PC-3 (cell line): ENCODE data around the gene PAX5. TPM values are rescaled to one million over a fixed set of nuclear protein-coding genes. Genes with fewer than 3 reads are reported as not detected.

ENCODE experiments used
- ATAC-seq: fragments of 200-7000 bp; cut with Tn5 transposase; 2 replicates; pipeline ENCODE4 v1.9.1; 2020; ENCODE audit warnings: mild to moderate bottlenecking, moderate library complexity
- BruUV-seq: library from RNA; stranded (reverse); fragments of 400-500 nt; replicated peaks from 2 replicates; lab custom pipeline; 2021; lab: Mats Ljungman, UMichigan
- CTCF ChIA-PET: fragments of 300-600 bp; sonication (Branson Sonifier 250); formaldehyde crosslinking; loops from one replicate; lab custom pipeline; 2022; ENCODE audit warnings: antibody characterized with exemption; lab: Charles Lee
- POLR2A ChIA-PET: fragments of 300-600 bp; sonication (Branson Sonifier 250); formaldehyde crosslinking; loops from one replicate; lab custom pipeline; 2022; ENCODE audit warnings: antibody characterized with exemption; ENCODE audit not compliant: unreplicated experiment; lab: Charles Lee
- DNase-seq: peaks from one replicate; pipeline ENCODE4 v3.0.0-alpha.2; 2015
- H2AFZ ChIP-seq: fragments of 300-600 bp; sonication (generic); 2 replicates; pipeline ENCODE4 v1.6.0; 2016; ENCODE audit warnings: antibody characterized with exemption, low read length
- H3F3A ChIP-seq: fragments of 300-600 bp; sonication (generic); one replicate; pipeline ENCODE4 v1.6.0; 2017; ENCODE audit warnings: antibody characterized with exemption, low read length, control low read depth, mild to moderate bottlenecking; ENCODE audit not compliant: unreplicated experiment
- H3K27ac ChIP-seq: fragments of 300-600 bp; sonication (generic); 2 replicates; pipeline ENCODE4 v1.5.1; 2016; ENCODE audit warnings: mild to moderate bottlenecking, low read length
- H3K27me3 ChIP-seq: fragments of 300-600 bp; sonication (generic); 2 replicates; pipeline ENCODE4 v1.6.1; 2016; ENCODE audit warnings: low read length, mixed read lengths
- H3K36me3 ChIP-seq: fragments of 300-600 bp; sonication (generic); 2 replicates; pipeline ENCODE4 v1.6.1; 2016; ENCODE audit warnings: low read depth, mixed run types, low read length, mixed read lengths
- H3K4me1 ChIP-seq: fragments of 300-600 bp; sonication (generic); 2 replicates; pipeline ENCODE4 v1.5.1; 2016; ENCODE audit warnings: low read length; ENCODE audit not compliant: insufficient read depth
- H3K4me2 ChIP-seq: fragments of 300-600 bp; sonication (generic); 2 replicates; pipeline ENCODE4 v1.6.0; 2016; ENCODE audit warnings: low read length
- H3K4me3 ChIP-seq: fragments of 300-600 bp; sonication (generic); 2 replicates; pipeline ENCODE4 v1.5.1; 2016; ENCODE audit warnings: mild to moderate bottlenecking, low read length, mixed read lengths
- H3K79me2 ChIP-seq: fragments of 300-600 bp; sonication (generic); 2 replicates; pipeline ENCODE4 v1.6.1; 2017; ENCODE audit warnings: low read length, mixed read lengths
- H3K9ac ChIP-seq: fragments of 300-600 bp; sonication (generic); 2 replicates; pipeline ENCODE4 v1.6.0; 2016; ENCODE audit warnings: mild to moderate bottlenecking, low read length
- H3K9me2 ChIP-seq: fragments of 300-600 bp; sonication (generic); replicated peaks from 2 replicates; pipeline ENCODE4 v1.6.1; 2016; ENCODE audit warnings: mixed run types, low read length, mixed read lengths
- H3K9me3 ChIP-seq: fragments of 300-600 bp; sonication (generic); 2 replicates; pipeline ENCODE4 v1.6.1; 2016; ENCODE audit warnings: low read length, mixed read lengths
- H4K20me1 ChIP-seq: fragments of 300-600 bp; sonication (generic); 2 replicates; pipeline ENCODE4 v1.6.1; 2016; ENCODE audit warnings: low read length, mixed read lengths
- EZH2 ChIP-seq: fragments of 300-600 bp; sonication (generic); IDR thresholded peaks from one replicate; pipeline ENCODE4 v1.6.1; 2017; ENCODE audit warnings: antibody characterized with exemption, mild to moderate bottlenecking, low read length; ENCODE audit not compliant: unreplicated experiment
- EZH2phosphoT487 ChIP-seq: fragments of 300-600 bp; sonication (generic); IDR thresholded peaks from 2 replicates; pipeline ENCODE4 v1.6.1; 2018; ENCODE audit warnings: mild to moderate bottlenecking, antibody characterized with exemption, low read length, borderline replicate concordance
- intact Hi-C: fragments of 100-400 bp; cut with micrococcal nuclease; formaldehyde crosslinking; loops from 2 replicates; pipeline ENCODE4 v1.9.0; 2023
- total RNA-seq: library from RNA; depleted of rRNA; stranded (reverse); fragments of >200 nt; gene quantifications from 2 replicates; pipeline ENCODE4 v1.2.3, GENCODE V29; 2014
- TF ChIP-seq, protein P1 (sequence below): fragments of 300-600 bp; sonication (generic); conservative IDR thresholded peaks from 2 replicates; pipeline ENCODE4 v1.5.1; 2017; ENCODE audit warnings: antibody characterized with exemption, low read depth, mild to moderate bottlenecking, low read length

PAX5 gene
- total RNA-seq, 1 experiment from 2014 or later = not detected

- DNase-seq = no peak
Measured at GRCh38 chr9:36902861-36903524, 131.1 kb downstream of the PAX5 start.

GRCh38 chr9:36902080-36902716 lies 131.9 kb downstream of the PAX5 start:
- H3K36me3 ChIP-seq = no peaks in the 10 kb centered on the region
- BruUV-seq = no TSS peak
- TF ChIP-seq EZH2phosphoT487 = no peak
- TF ChIP-seq EZH2 = no peak
- TF ChIP-seq, protein P1, sequence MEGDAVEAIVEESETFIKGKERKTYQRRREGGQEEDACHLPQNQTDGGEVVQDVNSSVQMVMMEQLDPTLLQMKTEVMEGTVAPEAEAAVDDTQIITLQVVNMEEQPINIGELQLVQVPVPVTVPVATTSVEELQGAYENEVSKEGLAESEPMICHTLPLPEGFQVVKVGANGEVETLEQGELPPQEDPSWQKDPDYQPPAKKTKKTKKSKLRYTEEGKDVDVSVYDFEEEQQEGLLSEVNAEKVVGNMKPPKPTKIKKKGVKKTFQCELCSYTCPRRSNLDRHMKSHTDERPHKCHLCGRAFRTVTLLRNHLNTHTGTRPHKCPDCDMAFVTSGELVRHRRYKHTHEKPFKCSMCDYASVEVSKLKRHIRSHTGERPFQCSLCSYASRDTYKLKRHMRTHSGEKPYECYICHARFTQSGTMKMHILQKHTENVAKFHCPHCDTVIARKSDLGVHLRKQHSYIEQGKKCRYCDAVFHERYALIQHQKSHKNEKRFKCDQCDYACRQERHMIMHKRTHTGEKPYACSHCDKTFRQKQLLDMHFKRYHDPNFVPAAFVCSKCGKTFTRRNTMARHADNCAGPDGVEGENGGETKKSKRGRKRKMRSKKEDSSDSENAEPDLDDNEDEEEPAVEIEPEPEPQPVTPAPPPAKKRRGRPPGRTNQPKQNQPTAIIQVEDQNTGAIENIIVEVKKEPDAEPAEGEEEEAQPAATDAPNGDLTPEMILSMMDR = no peak
- H3K9ac ChIP-seq = no peak overlapping the region
- H3K27me3 ChIP-seq = peaks cover 25% of the 10 kb centered on the region
- ChIA-PET CTCF (no interaction called here), POLR2A (no interaction called here)
- H3K4me1 ChIP-seq = peaks cover 10% of the 10 kb centered on the region; the same call in 1 of the 2 replicates
- ATAC-seq = no peak
- H3F3A ChIP-seq = no peaks in the 10 kb centered on the region
- H4K20me1 ChIP-seq = no peaks in the 10 kb centered on the region
- H3K27ac ChIP-seq = no peak overlapping the region
- H3K4me2 ChIP-seq = no peak overlapping the region
- DNase-seq = no peak
- H3K9me3 ChIP-seq = no peaks in the 10 kb centered on the region
- no peak overlapping the region for H3K4me3 ChIP-seq
- H3K9me2 ChIP-seq = no peaks in the 10 kb centered on the region
- intact Hi-C loops = no loop called here
- no peaks in the 10 kb centered on the region for H3K79me2 ChIP-seq
- H2AFZ ChIP-seq = no peak overlapping the region

More at GRCh38 chr9:36902861-36903524, 131.1 kb downstream of the PAX5 start:
- H3K9me3 ChIP-seq = no peaks in the 10 kb centered on the region
- peaks cover 24% of the 10 kb centered on the region for H3K27me3 ChIP-seq
- H3K36me3 ChIP-seq = no peaks in the 10 kb centered on the region
- no peak overlapping the region for H3K27ac ChIP-seq
- no peak overlapping the region for H2AFZ ChIP-seq
- ChIA-PET CTCF (no interaction called here), POLR2A (no interaction called here)
- no peak for ATAC-seq
- H3F3A ChIP-seq = no peaks in the 10 kb centered on the region
- intact Hi-C loops = no loop called here
- TF ChIP-seq, protein P1 = no peak
- no peak for TF ChIP-seq EZH2phosphoT487
- no peak for TF ChIP-seq EZH2
- no peaks in the 10 kb centered on the region for H3K9me2 ChIP-seq
- no peaks in the 10 kb centered on the region for H3K79me2 ChIP-seq
- H3K4me3 ChIP-seq = no peak overlapping the region
- H3K9ac ChIP-seq = no peak overlapping the region
- no peak overlapping the region for H3K4me2 ChIP-seq
- H4K20me1 ChIP-seq = no peaks in the 10 kb centered on the region
- H3K4me1 ChIP-seq = peaks cover 10% of the 10 kb centered on the region; the same call in 1 of the 2 replicates
- no TSS peak for BruUV-seq

DNA sequence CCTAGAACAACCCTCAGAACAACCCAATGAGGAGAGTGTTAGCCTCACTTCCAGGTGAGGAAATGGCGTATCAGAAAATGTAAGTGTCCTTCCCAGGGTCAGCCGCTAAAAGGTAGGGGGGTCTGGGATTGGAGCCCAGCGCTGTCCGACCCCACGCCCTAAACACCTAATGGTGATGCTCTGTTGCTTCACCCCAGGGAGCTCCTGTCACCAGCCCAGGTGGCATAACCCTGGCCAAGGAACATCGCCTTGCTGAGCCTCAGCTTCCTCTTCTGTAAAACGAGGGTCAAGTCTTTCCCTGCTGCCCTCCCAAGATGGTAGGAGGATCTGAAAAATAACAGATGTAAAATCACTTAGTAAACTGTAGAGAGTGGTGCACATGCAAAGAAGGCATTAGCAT lies 132.5 kb downstream of the PAX5 start:
- Histone ChIP-seq H3K79me2 (no peaks in the 10 kb centered on the region), H2AFZ (no peak overlapping the region), H3K36me3 (no peaks in the 10 kb centered on the region), H3K9me2 (no peaks in the 10 kb centered on the region), H3F3A (no peaks in the 10 kb centered on the region), H3K9me3 (no peaks in the 10 kb centered on the region), H3K4me1 (peaks cover 10% of the 10 kb centered on the region; the same call in 1 of the 2 replicates), H4K20me1 (no peaks in the 10 kb centered on the region), H3K4me3 (no peak overlapping the region), H3K4me2 (no peak overlapping the region), H3K27me3 (peaks cover 20% of the 10 kb centered on the region), H3K27ac (no peak overlapping the region), H3K9ac (no peak overlapping the region)
- ChIA-PET CTCF (no interaction called here), POLR2A (no interaction called here)
- intact Hi-C loops = no loop called here
- TF ChIP-seq EZH2 = no peak
- TF ChIP-seq EZH2phosphoT487 = no peak
- TF ChIP-seq, protein P1 = no peak
- BruUV-seq = no TSS peak
- DNase-seq = no peak
- ATAC-seq = no peak
